ENCODE measurements around the gene GUCY1A2. TPM values are rescaled to one million over a fixed set of nuclear protein-coding genes. Genes with fewer than 3 reads are reported as not detected.

The GUCY1A2 gene
- total RNA-seq, 1 experiment from 2014 or later = 0.55 TPM

DNA sequence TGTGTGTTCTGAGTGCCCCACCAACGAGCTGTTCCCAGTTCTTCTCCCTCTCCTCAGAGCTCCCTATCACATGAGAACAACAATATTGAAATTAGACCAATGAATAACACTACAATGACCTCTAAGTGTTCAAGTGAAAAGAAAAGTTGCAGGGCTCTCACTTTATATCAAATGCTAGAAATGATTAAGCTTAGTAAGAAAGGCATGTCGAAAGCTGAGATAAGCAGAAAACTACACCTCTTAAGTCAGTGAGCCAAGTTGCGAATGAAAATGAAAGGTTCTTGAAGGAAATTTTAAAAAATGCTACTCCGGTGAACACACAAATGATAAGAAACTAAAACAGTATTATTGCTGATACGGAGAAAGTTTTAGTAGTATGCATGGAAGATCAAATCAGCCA lies 199.8 kb downstream of the GUCY1A2 start:
- H4K5ac ChIP-seq (ENCODE audit: insufficient read length, low read depth, low read length) = no peak overlapping the region
- H3K27ac ChIP-seq (ENCODE audit: insufficient read length, low read depth, low read length) = no peak overlapping the region
- no peak for DNase-seq
- Mint-ChIP-seq H3K27me3 (ENCODE audit: low read depth) (no peaks in the 10 kb centered on the region), H3K4me3 (no peak overlapping the region), H3K27ac (no peak overlapping the region), H3K36me3 (ENCODE audit: insufficient read depth in 1 of 3, low read depth in 3 of 3) (no peaks in the 10 kb centered on the region), H3K9me3 (no peaks in the 10 kb centered on the region; a peak in 1 of 5 replicates), H3K4me1 (peaks cover 12 to 22% of the 10 kb centered on the region in 2 experiments)
- no peaks in the 10 kb centered on the region for H3K27me3 ChIP-seq (ENCODE audit: insufficient read depth, low read length)
- no peak overlapping the region for H2BK120ac ChIP-seq (ENCODE audit: low read depth, low read length, poor library complexity, severe bottlenecking)
- no peak overlapping the region for H2BK20ac ChIP-seq (ENCODE audit: low read depth, low read length, poor library complexity, severe bottlenecking)
- H3K4ac ChIP-seq (ENCODE audit: low read depth, low read length) = no peak overlapping the region
- H2BK5ac ChIP-seq (ENCODE audit: insufficient read length, low read length) = no peak overlapping the region
- H4K20me1 ChIP-seq (ENCODE audit: control insufficient read depth, insufficient read depth, insufficient read length) = no peaks in the 10 kb centered on the region
- no peaks in the 10 kb centered on the region for H3K79me1 ChIP-seq (ENCODE audit: insufficient read depth, low read depth, low read length, poor library complexity, severe bottlenecking)
- H2AK5ac ChIP-seq (ENCODE audit: insufficient read length, low read length) = no peak overlapping the region
- H3K18ac ChIP-seq (ENCODE audit: insufficient read length, low read depth, low read length) = no peak overlapping the region
- TF ChIP-seq, protein P1, sequence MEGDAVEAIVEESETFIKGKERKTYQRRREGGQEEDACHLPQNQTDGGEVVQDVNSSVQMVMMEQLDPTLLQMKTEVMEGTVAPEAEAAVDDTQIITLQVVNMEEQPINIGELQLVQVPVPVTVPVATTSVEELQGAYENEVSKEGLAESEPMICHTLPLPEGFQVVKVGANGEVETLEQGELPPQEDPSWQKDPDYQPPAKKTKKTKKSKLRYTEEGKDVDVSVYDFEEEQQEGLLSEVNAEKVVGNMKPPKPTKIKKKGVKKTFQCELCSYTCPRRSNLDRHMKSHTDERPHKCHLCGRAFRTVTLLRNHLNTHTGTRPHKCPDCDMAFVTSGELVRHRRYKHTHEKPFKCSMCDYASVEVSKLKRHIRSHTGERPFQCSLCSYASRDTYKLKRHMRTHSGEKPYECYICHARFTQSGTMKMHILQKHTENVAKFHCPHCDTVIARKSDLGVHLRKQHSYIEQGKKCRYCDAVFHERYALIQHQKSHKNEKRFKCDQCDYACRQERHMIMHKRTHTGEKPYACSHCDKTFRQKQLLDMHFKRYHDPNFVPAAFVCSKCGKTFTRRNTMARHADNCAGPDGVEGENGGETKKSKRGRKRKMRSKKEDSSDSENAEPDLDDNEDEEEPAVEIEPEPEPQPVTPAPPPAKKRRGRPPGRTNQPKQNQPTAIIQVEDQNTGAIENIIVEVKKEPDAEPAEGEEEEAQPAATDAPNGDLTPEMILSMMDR (conservative IDR thresholded peaks at IDR 0.05) = no peak
- no peak overlapping the region for H3K9ac ChIP-seq (ENCODE audit: extremely low read depth, insufficient read length, low read length)
- H3K9me3 ChIP-seq (ENCODE audit: control insufficient read depth, low read depth, low read length) = no peaks in the 10 kb centered on the region
- no peak overlapping the region for H2BK15ac ChIP-seq (ENCODE audit: low read depth, low read length)
- no peak overlapping the region for H3K14ac ChIP-seq (ENCODE audit: insufficient read depth, low read length)
- no CpG with 5 or more reads among the region's 5 CpGs for WGBS (ENCODE audit: extremely low coverage, insufficient read length, low lambda C conversion rate)
- H3T11ph ChIP-seq (ENCODE audit: low read length) = no peak overlapping the region
- no peak overlapping the region for H4K8ac ChIP-seq (replicated peaks; ENCODE audit: insufficient read length, low read depth, low read length)
- H2BK12ac ChIP-seq (ENCODE audit: insufficient read length, low read depth, low read length) = no peak overlapping the region
- H3K4me2 ChIP-seq (ENCODE audit: insufficient read depth, insufficient read length, low read length) = no peak overlapping the region
- H2AFZ ChIP-seq (ENCODE audit: low read length) = no peak overlapping the region
- H3K4me1 ChIP-seq (ENCODE audit: insufficient read depth, low read length) = no peaks in the 10 kb centered on the region
- H3K23ac ChIP-seq (ENCODE audit: insufficient read length, low read depth, low read length) = no peak overlapping the region
- H3K56ac ChIP-seq (ENCODE audit: insufficient read length, low read depth, low read length) = no peak overlapping the region
- H4K91ac ChIP-seq (ENCODE audit: insufficient read length, low read depth, low read length) = no peak overlapping the region
- H3K23me2 ChIP-seq (ENCODE audit: insufficient read length, low read depth, low read length, poor library complexity, severe bottlenecking) = no peaks in the 10 kb centered on the region
- H3K79me2 ChIP-seq (ENCODE audit: insufficient read depth, low read length) = no peaks in the 10 kb centered on the region

Measured in H9 (cell line).